IPS-18c (cell line): ENCODE results near the gene KDR.

ENCODE experiments used
- H3K4me3 ChIP-seq: 2 replicates; pipeline ENCODE4 v1.7.0; 2013; ENCODE audit warnings: low read depth, mild to moderate bottlenecking, low read length, moderate library complexity; ENCODE audit not compliant: insufficient read depth
- H3K9me3 ChIP-seq: one replicate; pipeline ENCODE4 v1.6.1; 2013; ENCODE audit warnings: mild to moderate bottlenecking, low read length, moderate library complexity; ENCODE audit not compliant: control insufficient read depth, insufficient read depth

KDR gene

DNA sequence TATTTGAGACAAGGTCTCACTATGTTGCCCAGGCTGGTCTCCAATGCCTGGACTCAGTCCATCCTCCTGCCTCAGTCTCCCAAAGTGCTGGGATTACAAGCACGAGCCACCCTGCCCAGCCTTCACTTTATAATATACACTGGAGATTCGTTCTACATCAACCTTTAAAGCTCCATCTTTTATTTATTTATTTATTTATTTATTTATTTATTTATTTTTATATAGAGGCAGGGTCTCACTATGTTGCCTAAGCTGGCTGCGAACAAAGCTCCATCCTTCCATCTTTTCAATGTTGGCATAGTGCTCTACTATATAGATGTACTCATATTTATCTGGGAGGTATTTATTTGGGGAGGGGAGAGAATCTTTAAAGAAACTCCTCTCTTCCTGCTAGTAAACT lies 1.7 kb upstream of the KDR start:
- Histone ChIP-seq H3K9me3 (no peaks in the 10 kb centered on the region), H3K4me3 (no peak overlapping the region)

DNA sequence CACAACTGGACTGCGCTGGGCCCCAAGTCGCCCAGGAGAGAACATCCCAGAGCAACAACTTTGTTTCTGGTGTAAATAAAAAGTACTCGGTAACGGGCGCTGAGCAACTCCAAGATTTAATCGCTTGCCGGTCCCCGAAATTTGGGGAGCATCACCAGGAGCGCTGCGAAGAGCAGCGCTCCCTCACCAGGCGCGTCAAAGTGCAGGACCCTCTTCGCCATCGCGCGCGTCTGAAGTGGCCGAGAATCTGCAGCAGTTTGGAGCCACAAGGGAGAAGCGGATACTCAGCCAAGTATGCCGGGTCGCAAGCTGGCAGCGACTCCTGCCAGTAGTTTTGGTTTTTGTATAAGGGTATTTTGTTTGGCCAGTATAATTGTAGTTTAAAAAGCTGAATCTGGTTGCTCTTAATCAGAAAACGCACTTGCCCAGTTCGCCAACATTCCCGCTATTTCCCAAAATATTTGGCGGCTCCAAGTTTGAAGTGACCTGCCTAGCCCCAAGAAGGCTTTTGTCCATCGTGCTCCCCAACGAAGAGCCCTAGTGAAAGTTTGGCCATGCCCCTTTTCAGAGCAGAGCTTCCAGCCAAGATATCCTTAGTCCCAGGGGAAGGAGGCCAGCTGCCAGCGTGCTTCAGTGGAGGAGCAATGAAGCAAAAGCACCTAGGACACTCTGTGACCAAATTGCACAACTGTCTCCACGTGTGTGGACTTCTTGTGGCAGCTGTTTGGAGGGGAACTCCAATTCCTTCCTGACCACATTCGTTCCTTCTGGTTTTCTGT lies 557 bp upstream of the KDR start:
- Histone ChIP-seq H3K4me3 (peak overlapping the region; percentile 72), H3K9me3 (no peaks in the 10 kb centered on the region)

DNA sequence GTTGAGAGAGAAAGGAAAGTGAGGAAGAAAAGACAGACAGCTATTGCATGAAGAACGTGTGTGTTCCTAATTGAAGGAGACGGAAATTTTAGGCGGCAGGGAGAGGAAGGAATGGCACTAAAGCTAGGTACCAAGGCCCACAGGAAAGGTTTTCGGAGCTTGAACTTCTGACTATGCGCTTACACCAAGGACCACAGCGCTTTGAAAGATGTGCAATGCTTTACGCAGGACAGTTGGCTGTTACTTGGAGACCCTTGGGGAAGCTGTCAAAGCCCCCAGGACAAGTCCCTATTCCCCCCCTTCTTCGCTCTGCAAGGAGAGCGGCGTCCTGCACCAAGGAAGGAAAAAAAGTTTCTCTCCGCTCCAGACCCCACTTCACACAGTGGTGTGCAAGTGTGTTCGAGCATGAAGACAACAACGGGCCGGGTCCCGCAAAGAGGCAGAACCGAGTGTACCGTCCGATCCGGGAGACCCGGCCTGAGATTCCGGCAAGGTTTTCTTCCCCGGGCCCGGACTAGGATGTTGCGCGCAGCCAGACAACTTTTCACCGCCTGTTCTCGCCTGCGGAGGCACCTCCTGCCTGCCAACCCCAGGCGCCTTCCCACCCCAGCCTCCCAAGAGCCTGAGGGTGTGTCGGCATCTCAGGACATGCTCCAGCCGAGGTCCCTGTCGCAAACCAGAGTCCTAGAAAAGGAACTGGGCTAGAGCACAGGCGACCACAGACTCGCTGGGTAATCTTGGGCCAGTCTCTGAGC lies 896 bp downstream of the KDR start:
- Histone ChIP-seq H3K9me3 (no peaks in the 10 kb centered on the region), H3K4me3 (peak overlapping the region; percentile 72)

DNA sequence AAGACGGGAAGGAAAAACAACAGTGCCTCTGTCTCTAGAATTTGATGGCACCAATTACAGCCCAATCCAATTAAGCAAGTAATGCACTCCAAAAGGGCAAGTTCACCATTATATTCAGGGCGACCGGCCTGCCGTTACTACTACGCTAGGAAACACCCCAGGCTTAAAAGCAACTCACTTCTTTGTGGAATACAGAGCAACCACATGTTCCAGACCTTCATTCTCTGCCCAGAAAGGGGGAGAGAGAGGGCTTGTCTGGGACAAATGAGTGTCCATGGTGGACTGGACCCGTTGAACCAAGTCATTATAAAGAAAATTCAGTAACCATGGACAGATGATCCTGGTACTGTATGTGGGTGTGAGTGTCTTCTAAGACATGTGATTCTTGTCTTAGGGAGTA lies 1.6 kb downstream of the KDR start:
- H3K4me3 ChIP-seq = peak overlapping the region; percentile 10; the same call in 1 of the 2 replicates
- H3K9me3 ChIP-seq = no peaks in the 10 kb centered on the region

DNA sequence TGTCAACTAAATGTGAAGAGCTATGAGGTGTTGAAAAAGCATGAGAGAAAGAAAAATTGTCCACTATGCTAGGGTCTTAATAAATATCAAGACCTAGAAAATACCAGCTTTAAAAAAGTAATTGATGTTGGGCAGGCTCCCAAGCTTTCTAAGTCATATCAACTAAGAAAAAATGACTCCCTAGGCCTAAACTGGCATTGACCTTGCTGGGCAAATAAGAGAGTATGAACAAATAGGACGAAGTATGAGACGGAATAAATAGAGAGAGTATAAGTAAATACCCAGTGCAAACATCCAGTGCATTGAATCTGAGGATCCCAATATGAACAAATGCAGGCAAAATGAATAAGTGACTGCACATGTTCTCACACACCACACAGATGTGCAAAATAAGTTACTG lies 3.2 kb downstream of the KDR start:
- H3K4me3 ChIP-seq = no peak overlapping the region
- no peaks in the 10 kb centered on the region for H3K9me3 ChIP-seq

DNA sequence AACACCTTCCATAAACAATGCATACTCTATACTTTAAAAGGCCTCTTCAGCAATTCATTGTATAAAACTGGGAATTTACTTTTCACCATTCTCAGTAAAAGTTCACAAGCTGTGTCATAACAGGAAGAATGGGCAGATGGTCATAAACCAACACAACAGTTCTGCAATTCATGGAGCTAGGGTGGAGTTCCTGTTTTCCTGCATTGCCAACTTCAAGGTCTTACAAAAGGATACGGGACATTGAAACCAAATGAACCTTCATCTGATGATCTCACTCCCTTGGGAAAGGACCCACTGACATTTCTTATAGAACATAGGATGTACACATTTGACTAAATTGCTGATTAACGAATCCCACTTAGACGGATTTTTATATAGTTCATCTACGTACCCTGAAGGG lies 4.1 kb downstream of the KDR start:
- Histone ChIP-seq H3K9me3 (no peaks in the 10 kb centered on the region), H3K4me3 (no peak overlapping the region)

DNA sequence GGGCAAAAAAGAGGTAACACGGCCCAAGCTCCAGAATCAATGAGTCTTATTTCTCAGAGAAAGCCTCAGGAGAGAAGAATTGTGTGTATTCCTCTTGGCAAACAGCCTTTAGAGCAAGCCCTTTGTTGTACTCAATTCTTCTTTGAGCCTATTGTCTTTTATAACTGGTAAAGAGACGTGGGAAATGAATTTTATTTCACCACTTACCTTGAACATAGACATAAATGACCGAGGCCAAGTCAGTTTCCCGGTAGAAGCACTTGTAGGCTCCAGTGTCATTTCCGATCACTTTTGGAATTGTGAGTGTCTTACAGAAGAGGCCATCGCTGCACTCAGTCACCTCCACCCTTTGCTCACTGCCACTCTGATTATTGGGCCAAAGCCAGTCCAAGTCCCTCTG lies 7.0 kb downstream of the KDR start:
- Histone ChIP-seq H3K9me3 (no peaks in the 10 kb centered on the region), H3K4me3 (no peak overlapping the region)

DNA sequence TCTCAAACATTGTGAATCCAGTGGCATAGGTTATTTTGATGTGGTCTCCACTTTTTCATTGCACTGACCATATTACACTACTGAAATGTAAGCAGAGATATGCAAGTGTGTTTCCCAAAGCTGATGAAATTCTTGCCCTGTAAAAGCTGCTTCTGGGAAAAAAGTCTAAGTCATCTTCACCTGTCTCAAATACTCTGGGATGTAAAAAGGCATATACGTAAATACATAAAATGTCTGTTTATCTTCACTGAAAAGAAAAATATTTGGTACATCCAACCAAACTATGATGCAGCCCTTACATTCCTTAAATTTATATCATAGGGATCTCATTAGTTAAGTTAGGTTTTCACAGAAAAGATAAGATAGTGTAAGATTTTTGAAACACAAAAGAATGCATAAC lies 7.9 kb downstream of the KDR start:
- Histone ChIP-seq H3K4me3 (no peak overlapping the region), H3K9me3 (no peaks in the 10 kb centered on the region)

DNA sequence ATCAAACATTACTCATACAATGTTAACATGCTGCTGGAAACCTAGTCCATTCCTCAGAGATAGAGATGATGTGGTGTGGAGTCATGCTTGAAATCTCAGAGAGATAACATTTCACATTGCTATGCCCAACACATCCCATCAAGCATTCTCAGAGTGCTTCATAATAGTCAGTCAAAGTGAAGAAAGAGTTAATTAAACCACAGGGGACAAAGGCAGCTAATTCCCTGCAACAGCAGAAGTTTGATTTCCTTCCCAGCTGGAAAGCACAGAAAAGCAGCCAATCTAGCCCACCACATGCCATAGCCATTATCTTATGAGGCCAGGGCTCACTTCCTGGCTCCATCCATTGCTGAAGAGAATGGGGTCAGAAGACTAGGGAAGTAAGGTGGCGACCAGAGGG lies 8.9 kb downstream of the KDR start:
- H3K4me3 ChIP-seq = no peak overlapping the region

DNA sequence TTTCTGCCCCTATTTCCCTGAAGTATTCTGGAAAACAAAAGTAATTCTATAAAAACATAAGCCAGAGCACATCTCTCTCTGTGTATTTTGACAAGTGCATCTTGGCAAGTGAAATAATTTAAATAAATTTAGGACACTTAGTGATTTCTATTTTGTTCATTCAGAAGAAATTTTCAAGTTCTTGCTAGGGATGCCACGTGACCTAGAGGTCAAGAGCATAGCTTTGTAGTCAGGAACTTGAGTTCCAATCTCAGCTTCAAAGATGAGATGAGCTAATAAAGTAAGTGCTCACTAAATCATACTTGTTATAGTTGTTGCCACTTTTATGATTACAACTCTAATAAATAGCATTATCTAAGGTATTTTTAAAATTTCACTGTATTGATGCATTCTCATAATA lies 13.8 kb downstream of the KDR start:
- Histone ChIP-seq H3K4me3 (no peak overlapping the region), H3K9me3 (no peaks in the 10 kb centered on the region)

More for the DNA sequence above, 8.9 kb downstream of the KDR start:
- H3K9me3 ChIP-seq = no peaks in the 10 kb centered on the region

DNA sequence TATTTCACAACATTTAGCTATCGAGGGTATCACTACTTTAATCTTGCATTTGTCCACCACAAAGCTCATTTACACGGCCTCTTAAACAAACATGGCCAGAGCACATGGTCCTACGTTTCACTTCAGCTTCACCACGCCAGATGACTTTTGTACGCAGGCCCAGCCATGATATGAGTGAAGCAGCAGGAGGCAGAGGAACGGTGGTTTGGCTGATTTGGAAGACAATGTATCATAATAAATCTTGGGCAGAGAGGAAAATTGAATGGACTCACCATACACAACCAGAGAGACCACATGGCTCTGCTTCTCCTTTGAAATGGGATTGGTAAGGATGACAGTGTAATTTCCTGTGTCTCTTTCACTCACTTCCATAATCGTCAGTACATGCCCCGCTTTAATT lies 15.3 kb downstream of the KDR start:
- Histone ChIP-seq H3K9me3 (no peaks in the 10 kb centered on the region), H3K4me3 (no peak overlapping the region)

DNA sequence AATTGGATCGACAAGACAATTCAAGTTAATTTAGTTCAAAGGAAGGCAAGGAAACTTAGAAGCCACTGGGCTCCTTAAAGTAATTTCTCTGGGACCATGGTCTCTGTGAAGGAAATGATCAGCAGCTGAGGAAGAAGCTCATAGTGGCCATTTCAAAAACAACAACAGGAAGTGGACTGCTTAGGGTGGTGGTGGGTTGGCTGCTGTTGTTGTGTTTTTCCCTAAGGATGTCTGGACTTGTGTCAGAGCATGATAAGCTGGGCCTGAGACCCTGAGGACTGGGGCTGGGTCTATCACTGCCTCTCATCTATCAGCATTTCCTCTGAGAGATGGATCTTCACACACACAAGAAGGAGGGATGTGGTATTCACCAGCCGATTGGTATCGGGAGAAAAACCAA lies 18.3 kb downstream of the KDR start:
- H3K9me3 ChIP-seq = no peaks in the 10 kb centered on the region
- no peak overlapping the region for H3K4me3 ChIP-seq

DNA sequence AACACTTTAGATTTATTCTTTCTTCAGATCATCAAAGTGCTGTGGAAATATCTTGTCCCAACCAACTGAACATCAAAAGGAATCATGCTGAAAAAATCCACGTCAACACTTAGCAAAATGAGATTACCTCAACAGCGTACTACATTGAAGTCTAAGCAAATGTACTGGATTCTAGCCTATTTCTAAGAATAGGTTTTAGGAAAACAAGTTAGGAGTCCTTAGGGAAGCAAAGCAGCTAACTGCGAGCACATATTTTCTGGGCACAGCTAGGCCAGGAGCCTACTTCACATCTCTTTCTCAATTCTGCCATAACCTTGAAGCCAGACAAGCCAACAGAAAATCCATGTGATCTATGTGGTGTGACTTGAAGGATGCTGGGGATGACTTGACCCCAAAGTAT lies 22.2 kb downstream of the KDR start:
- Histone ChIP-seq H3K4me3 (no peak overlapping the region), H3K9me3 (no peaks in the 10 kb centered on the region)

DNA sequence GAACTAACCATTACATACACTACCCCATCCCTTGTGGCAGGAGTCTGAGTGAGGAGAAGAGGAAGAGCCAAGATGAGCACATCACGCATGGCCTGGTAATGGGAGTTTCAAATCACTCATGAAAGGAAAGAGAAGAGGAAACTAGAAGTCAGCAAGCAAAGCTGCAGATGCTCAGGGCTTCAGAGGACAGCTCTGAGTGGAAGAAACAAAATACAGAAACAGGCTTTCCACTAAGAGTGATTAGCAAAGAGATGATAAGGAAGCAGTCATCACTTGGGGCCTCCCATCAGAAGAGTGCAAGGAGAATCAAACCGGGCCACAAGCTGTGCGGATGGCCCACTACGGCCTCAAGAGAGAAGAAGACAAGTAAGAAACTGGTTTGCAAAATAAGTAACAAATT lies 25.6 kb downstream of the KDR start:
- Histone ChIP-seq H3K9me3 (no peaks in the 10 kb centered on the region), H3K4me3 (no peak overlapping the region)

DNA sequence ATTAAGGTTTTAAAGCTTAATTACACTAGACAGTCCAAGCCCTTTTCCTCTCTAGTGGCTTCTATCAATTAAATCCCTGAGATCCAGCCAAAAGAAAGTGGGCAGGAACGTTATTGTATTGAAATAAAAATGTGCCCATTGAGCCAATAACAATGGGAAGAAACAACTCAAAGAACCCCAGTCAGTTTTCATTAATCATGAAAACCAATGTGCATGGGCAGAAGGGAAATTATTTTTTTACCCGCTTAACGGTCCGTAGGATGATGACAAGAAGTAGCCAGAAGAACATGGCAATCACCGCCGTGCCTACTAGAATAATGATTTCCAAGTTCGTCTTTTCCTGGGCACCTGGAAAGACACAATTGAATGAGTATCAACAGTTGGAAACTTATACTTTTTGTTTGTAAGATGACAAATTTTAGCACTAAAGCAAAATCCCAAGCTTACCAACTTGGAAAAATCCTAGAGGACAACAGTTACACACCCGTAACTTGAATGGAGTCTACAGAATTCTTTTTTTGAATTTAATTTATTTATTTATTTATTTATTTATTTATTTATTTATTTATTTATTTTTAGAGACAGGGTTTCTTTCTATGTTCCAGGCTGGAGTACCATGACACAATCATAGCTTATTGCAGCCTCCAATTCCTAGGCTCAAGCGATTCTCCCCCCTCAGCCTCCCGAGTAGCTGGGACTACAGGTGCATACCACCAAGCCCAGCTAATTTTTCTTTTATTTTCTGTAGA lies 26.8 kb downstream of the KDR start:
- H3K9me3 ChIP-seq = no peaks in the 10 kb centered on the region

DNA sequence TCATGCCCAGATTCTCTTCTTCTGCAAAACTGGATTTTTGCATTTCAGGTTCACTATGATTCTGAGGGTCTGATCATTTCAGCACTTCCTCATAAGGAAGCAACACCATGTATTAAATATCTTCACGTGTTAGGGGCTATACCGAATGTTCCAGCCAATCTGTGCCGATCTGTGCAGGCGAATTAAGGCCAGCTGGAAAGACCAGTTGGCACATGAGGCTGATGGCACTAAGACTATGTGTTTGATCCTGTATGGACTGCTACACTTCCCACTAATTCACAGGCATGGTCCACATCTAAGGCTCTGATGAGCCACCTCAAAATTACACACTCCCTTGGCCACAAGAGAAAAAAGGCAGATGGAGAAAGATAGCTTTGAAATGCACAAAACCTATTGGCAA lies 28.8 kb downstream of the KDR start:
- Histone ChIP-seq H3K4me3 (no peak overlapping the region), H3K9me3 (no peaks in the 10 kb centered on the region)

More for the DNA sequence above, 26.8 kb downstream of the KDR start:
- no peak overlapping the region for H3K4me3 ChIP-seq

DNA sequence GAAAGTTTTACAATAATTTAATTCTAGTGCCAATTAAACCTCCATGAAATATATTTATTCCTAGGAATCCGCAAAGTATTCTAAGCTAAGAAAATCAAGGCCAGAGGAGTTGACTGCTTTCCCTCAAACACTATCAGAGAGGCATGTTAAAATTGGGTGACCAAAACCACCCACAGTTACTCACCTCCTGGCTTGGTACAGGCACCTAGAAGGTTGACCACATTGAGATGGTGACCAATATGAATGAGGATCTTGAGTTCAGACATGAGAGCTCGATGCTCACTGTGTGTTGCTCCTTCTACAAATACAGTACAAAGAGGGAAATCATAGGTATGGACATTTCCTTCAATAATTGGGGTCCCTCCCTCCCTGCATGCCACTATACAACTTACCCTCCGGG lies 29.4 kb downstream of the KDR start:
- Histone ChIP-seq H3K4me3 (no peak overlapping the region), H3K9me3 (no peaks in the 10 kb centered on the region)

DNA sequence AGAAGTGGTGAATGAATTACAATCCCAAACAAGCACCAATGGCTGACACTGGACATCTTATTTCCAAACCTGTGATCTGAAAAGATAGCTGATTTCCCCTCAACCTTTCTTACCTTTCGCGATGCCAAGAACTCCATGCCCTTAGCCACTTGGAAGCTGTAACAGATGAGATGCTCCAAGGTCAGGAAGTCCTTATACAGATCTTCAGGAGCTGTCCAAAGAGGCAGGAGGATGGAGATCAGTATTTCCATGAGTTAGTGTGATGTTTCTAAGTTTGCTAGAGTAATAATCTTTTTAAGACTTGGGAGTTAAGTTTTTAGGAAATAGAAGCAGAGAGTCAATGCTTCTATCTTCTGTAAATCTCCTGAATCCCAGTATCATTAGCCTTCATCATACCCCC lies 32.9 kb downstream of the KDR start:
- Histone ChIP-seq H3K9me3 (no peaks in the 10 kb centered on the region), H3K4me3 (no peak overlapping the region)
